HCT116 (cell line): ENCODE results near the gene RNF151. TPM values are rescaled to one million over a fixed set of nuclear protein-coding genes. Genes with fewer than 3 reads are reported as not detected.
"Not testable (repeated sequence)": the region's sequence is repeated elsewhere in the genome, so short reads cannot be mapped to it uniquely, and the experiment has no call there.

Experiments
- ATAC-seq: fragments of 200-7000 bp; cut with Tn5 transposase; 2 replicates; pipeline ENCODE4 v1.9.1; 2020; ENCODE audit warnings: mild to moderate bottlenecking, moderate library complexity
- BruUV-seq: library from RNA; stranded (reverse); fragments of 400-500 nt; replicated peaks from 2 replicates; lab custom pipeline; 2021; lab: Mats Ljungman, UMichigan
- CTCF ChIA-PET: fragments of 300-600 bp; sonication (Branson Sonifier 250); formaldehyde crosslinking; loops from one replicate; lab custom pipeline; 2021; ENCODE audit warnings: antibody characterized with exemption; lab: Charles Lee
- POLR2A ChIA-PET: fragments of 300-600, 350-600 bp; sonication (Branson Sonifier 250); formaldehyde crosslinking; loops from one replicate; lab custom pipeline; 2021; ENCODE audit warnings: antibody characterized with exemption; lab: Charles Lee
- RAD21 ChIA-PET, 2 experiments: fragments of 300-600 bp; sonication (Branson Sonifier 250); formaldehyde crosslinking; loops; one replicate each; lab custom pipeline; 2023; ENCODE audit warnings: low total read pairs in 2 of 2; ENCODE audit not compliant: uncharacterized antibody in 2 of 2, unreplicated experiment in 2 of 2, low non-redundant PET in 1 of 2; lab: Charles Lee
- DNase-seq: peaks from one replicate; pipeline ENCODE4 v3.0.0-alpha.2; 2010; ENCODE audit warnings: low read depth, low spot score
- H2AFZ ChIP-seq: fragments of 200-600 bp; shearing (Covaris generic), sonication (generic); 2 replicates; pipeline ENCODE4 v1.6.1; 2017; ENCODE audit warnings: low read depth, mixed run types, mixed read lengths, antibody characterized with exemption, low read length; ENCODE audit not compliant: poor library complexity, severe bottlenecking
- H3K27ac ChIP-seq: 2 replicates; pipeline ENCODE4 v1.5.1; 2012; ENCODE audit warnings: low read depth, low read length
- H3K27me3 ChIP-seq: fragments of 200-600 bp; sonication (generic); 2 replicates; pipeline ENCODE4 v1.6.1; 2016; ENCODE audit warnings: mixed run types, low read length, mixed read lengths; ENCODE audit not compliant: insufficient read depth
- H3K36me3 ChIP-seq, 2 experiments: fragments of 200-500 bp in 1 of 2; fragments of 200-600 bp in 1 of 2; sonication (Bioruptor generic) in 1 of 2; sonication (generic) in 1 of 2; 2 replicates each; pipeline versions ENCODE4 v1.5.1 to v1.6.1; 2014 to 2016; ENCODE audit warnings: low read length in 2 of 2, inconsistent platforms in 1 of 2, mixed read lengths in 1 of 2, mixed run types in 1 of 2; ENCODE audit not compliant: insufficient read depth in 2 of 2, control insufficient read depth in 1 of 2
- H3K4me1 ChIP-seq, 2 experiments: fragments of 200-600 bp in 1 of 2; sonication (generic) in 1 of 2; 2 replicates each; pipeline versions ENCODE4 v1.5.1 to v1.6.1; 2012 to 2017; ENCODE audit warnings: low read length in 2 of 2, inconsistent platforms in 1 of 2, mild to moderate bottlenecking in 1 of 2, mixed read lengths in 1 of 2, mixed run types in 1 of 2, moderate library complexity in 1 of 2; ENCODE audit not compliant: insufficient read depth in 2 of 2, control insufficient read depth in 1 of 2
- H3K4me2 ChIP-seq: fragments of 200-600 bp; sonication (generic); 2 replicates; pipeline ENCODE4 v1.6.1; 2017; ENCODE audit warnings: mixed run types, low read length, mixed read lengths
- H3K4me3 ChIP-seq, 2 experiments: fragments of 200-600 bp in 1 of 2; sonication (generic) in 1 of 2; replicated peaks in 1 of 2; 2 replicates each; pipeline ENCODE4 v1.5.1; 2011 to 2016; ENCODE audit warnings: low read length in 2 of 2, control low read depth in 1 of 2, low read depth in 1 of 2, mild to moderate bottlenecking in 1 of 2, mixed read lengths in 1 of 2, mixed run types in 1 of 2
- H3K79me2 ChIP-seq: fragments of 200-600 bp; sonication (generic); 2 replicates; pipeline ENCODE4 v1.6.1; 2017; ENCODE audit warnings: mild to moderate bottlenecking, mixed run types, low read length, moderate library complexity, mixed read lengths; ENCODE audit not compliant: insufficient read depth
- H3K9ac ChIP-seq: fragments of 200-600 bp; sonication (generic); 2 replicates; pipeline ENCODE4 v1.6.1; 2016; ENCODE audit warnings: low read length, mixed read lengths
- H3K9me2 ChIP-seq: fragments of 200-600 bp; sonication (generic), shearing (Covaris generic); 2 replicates; pipeline ENCODE4 v1.6.1; 2017; ENCODE audit warnings: mixed run types, mild to moderate bottlenecking, moderate library complexity; ENCODE audit not compliant: insufficient read depth
- H3K9me3 ChIP-seq, 2 experiments: fragments of 200-500 bp in 1 of 2; fragments of 200-600 bp in 1 of 2; sonication (Bioruptor generic) in 1 of 2; sonication (generic) in 1 of 2; 2 replicates each; pipeline ENCODE4 v1.6.1; 2014 to 2017; ENCODE audit warnings: low read length in 2 of 2, mixed read lengths in 2 of 2, inconsistent platforms in 1 of 2, low read depth in 1 of 2, mild to moderate bottlenecking in 1 of 2, mixed run types in 1 of 2, moderate library complexity in 1 of 2; ENCODE audit not compliant: control insufficient read depth in 1 of 2, insufficient read depth in 1 of 2
- H4K20me1 ChIP-seq: fragments of 200-600 bp; sonication (generic), shearing (Covaris generic); 2 replicates; pipeline ENCODE4 v1.6.1; 2017; ENCODE audit warnings: mixed run types, mild to moderate bottlenecking, moderate library complexity; ENCODE audit not compliant: insufficient read depth
- ATF3 ChIP-seq: IDR thresholded peaks from 2 replicates; pipeline ENCODE4 v1.6.1; 2012
- EZH2 ChIP-seq: fragments of 200-600 bp; sonication (generic); IDR thresholded peaks from 2 replicates; pipeline ENCODE4 v1.6.1; 2017; ENCODE audit warnings: antibody characterized with exemption, mixed run types
- FOSL1 ChIP-seq: IDR thresholded peaks from 2 replicates; pipeline ENCODE4 v1.6.1; 2012; ENCODE audit warnings: low read depth
- JUND ChIP-seq: IDR thresholded peaks from 2 replicates; pipeline ENCODE4 v1.6.1; 2012
- RAD21 ChIP-seq: IDR thresholded peaks from 2 replicates; pipeline ENCODE4 v1.6.1; 2012; ENCODE audit warnings: low read depth, mild to moderate bottlenecking
- REST ChIP-seq: IDR thresholded peaks from 2 replicates; pipeline ENCODE4 v1.6.1; 2012; ENCODE audit warnings: low read depth
- SIN3A ChIP-seq: IDR thresholded peaks from 2 replicates; pipeline ENCODE4 v1.6.1; 2012; ENCODE audit warnings: low read depth
- SP1 ChIP-seq: IDR thresholded peaks from 2 replicates; pipeline ENCODE4 v1.6.1; 2012; ENCODE audit warnings: low read depth
- ZFX ChIP-seq: fragments of 450-650 bp; IDR thresholded peaks from 2 replicates; pipeline ENCODE4 v1.6.1; 2017
- intact Hi-C: fragments of 100-400 bp; cut with micrococcal nuclease; formaldehyde crosslinking; loops from 2 replicates; pipeline ENCODE4 v1.10.0; 2022
- total RNA-seq: library from RNA; stranded (reverse); gene quantifications from one replicate; pipeline ENCODE4 v1.2.1, GENCODE V29; 2021; ENCODE audit not compliant: unreplicated experiment

Gene RNF151
- total RNA-seq, 1 experiment from 2014 or later = 0.30 TPM

- H3K9me3 ChIP-seq, H3K9ac ChIP-seq, DNase-seq, H3K36me3 ChIP-seq, H3K79me2 ChIP-seq, BruUV-seq, H3K9me2 ChIP-seq, H3K4me2 ChIP-seq, H2AFZ ChIP-seq, H4K20me1 ChIP-seq, ATAC-seq, H3K4me3 ChIP-seq, H3K27ac ChIP-seq, H3K27me3 ChIP-seq, intact Hi-C loops: not testable (repeated sequence)
- POLR2A ChIA-PET = interaction anchor here (0.9 kb wide), 1 partner anchor 25 kb away, joined by 3 read pairs; the partner anchor contains the start of gene RPS2
- peaks cover 24 to 37% of the 10 kb centered on the region in 2 experiments for H3K4me1 ChIP-seq
- CTCF ChIA-PET = interaction anchor here (2.1 kb wide), 1 partner anchor 17 kb away, joined by 4 read pairs; no protein-coding TSS in a partner anchor
- RAD21 ChIA-PET = interaction anchor here in 1 of 2 experiments (0.7 kb wide), 1 partner anchor 52 kb away, joined by 3 read pairs; no protein-coding TSS in a partner anchor
Measured at GRCh38 chr16:1939833-1940232, 26.8 kb upstream of the RNF151 start.

- Histone ChIP-seq H3K4me1 (peaks cover 17 to 30% of the 10 kb centered on the region in 2 experiments), H3K4me2 (no peak overlapping the region), H3K27me3 (no peaks in the 10 kb centered on the region), H3K79me2 (no peaks in the 10 kb centered on the region), H3K9ac (no peak overlapping the region), H2AFZ (no peak overlapping the region), H3K4me3 (no peak overlapping the region), H3K27ac (no peak overlapping the region; the same call in 1 of the 2 replicates), H4K20me1 (no peaks in the 10 kb centered on the region), H3K36me3 (peaks cover 5 to 6% of the 10 kb centered on the region in 2 experiments; a peak in 3 of 4 replicates), H3K9me3 (no peaks in the 10 kb centered on the region), H3K9me2 (no peaks in the 10 kb centered on the region)
- no TSS peak for BruUV-seq
- intact Hi-C loops = no loop called here
- ATAC-seq = no peak
- ChIA-PET POLR2A (interaction anchor here (0.9 to 1.3 kb wide), 2 partner anchors 24 kb away, joined by 3 read pairs; partner anchors contain the start of gene RPS2), RAD21 (interaction anchor here in 1 of 2 experiments (0.7 kb wide), 1 partner anchor 53 kb away, joined by 3 read pairs; no protein-coding TSS in a partner anchor), CTCF (interaction anchor here (2.1 kb wide), 1 partner anchor 17 kb away, joined by 4 read pairs; no protein-coding TSS in a partner anchor)
- no peak for DNase-seq
- TF ChIP-seq EZH2 (no peak), REST (no peak), FOSL1 (no peak), SIN3A (no peak), JUND (no peak), SP1 (no peak), ATF3 (no peak), ZFX (no peak), RAD21 (no peak)
Measured at GRCh38 chr16:1940273-1941161, 26.1 kb upstream of the RNF151 start.
